ENCODE data around the gene CAVIN1. TPM values are rescaled to one million over a fixed set of nuclear protein-coding genes. Genes with fewer than 3 reads are reported as not detected.
"Not testable (repeated sequence)": the region's sequence is repeated elsewhere in the genome, so short reads cannot be mapped to it uniquely, and the experiment has no call there.

Gene CAVIN1
- total and polyA plus RNA-seq, 10 donors: 25.3 to 224 (median 131) TPM

DNA sequence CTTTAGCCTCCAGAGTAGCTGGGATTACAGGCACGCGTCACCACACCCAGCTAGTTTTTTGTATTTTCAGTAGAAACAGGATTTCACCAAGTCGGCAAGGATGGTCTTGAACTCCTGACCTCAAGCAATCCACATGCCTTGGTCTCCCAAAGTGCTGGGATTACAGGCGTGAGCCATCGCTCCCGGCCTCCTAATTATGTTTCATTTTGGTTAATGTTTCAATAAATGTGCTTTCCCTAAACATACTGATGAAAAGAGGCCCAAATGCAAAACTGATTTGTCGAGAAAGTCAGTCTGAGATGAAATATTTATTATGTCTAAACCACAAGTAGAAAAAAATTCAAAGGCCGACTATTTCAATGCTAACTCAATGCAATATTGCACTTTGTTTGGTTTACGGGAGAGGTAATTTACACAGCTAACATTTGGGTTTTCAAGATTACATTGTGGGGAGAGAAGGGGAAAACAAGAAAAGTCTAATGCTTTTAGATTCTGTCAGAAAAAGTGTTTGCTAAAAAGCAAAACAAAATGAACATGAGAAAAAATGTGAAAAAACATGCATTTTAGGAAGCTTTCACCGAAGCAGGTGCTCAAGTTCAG is 44.6 kb downstream of the CAVIN1 start:
- Histone ChIP-seq H3K27me3 (replicated peaks in 1 of 7) (no peaks in the 10 kb centered on the region), H3K4me1 (peaks cover 33 to 100% (median 91%) of the 10 kb centered on the region in 6 donors), H3K27ac (peak overlapping the region; percentile 0 to 82 (median 73)), H3K4me3 (peak overlapping the region in 5 of 8 donors; percentile 14 to 57 (median 24)), H3K36me3 (peaks cover 0 to 24% (median 0%) of the 10 kb centered on the region in 6 donors), H3K9me3 (no peaks in the 10 kb centered on the region)
- WGBS, 5 donors: 28 to 47% (median 41%) methylated on average over 10 of the region's 10 CpGs
- intact Hi-C loops (cut with DNase I; ENCODE audit: low total_unique reads): no loop called here
- TF ChIP-seq, protein P1, sequence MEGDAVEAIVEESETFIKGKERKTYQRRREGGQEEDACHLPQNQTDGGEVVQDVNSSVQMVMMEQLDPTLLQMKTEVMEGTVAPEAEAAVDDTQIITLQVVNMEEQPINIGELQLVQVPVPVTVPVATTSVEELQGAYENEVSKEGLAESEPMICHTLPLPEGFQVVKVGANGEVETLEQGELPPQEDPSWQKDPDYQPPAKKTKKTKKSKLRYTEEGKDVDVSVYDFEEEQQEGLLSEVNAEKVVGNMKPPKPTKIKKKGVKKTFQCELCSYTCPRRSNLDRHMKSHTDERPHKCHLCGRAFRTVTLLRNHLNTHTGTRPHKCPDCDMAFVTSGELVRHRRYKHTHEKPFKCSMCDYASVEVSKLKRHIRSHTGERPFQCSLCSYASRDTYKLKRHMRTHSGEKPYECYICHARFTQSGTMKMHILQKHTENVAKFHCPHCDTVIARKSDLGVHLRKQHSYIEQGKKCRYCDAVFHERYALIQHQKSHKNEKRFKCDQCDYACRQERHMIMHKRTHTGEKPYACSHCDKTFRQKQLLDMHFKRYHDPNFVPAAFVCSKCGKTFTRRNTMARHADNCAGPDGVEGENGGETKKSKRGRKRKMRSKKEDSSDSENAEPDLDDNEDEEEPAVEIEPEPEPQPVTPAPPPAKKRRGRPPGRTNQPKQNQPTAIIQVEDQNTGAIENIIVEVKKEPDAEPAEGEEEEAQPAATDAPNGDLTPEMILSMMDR (IDR thresholded peaks at IDR 0.05 in 8 of 11, conservative IDR thresholded peaks at IDR 0.05 in 3 of 11): no peak
- TF ChIP-seq POLR2AphosphoS5 (IDR thresholded peaks at IDR 0.05): no peak
- no peak for TF ChIP-seq POLR2A (IDR thresholded peaks at IDR 0.05)
- DNase-seq: no peak

DNA sequence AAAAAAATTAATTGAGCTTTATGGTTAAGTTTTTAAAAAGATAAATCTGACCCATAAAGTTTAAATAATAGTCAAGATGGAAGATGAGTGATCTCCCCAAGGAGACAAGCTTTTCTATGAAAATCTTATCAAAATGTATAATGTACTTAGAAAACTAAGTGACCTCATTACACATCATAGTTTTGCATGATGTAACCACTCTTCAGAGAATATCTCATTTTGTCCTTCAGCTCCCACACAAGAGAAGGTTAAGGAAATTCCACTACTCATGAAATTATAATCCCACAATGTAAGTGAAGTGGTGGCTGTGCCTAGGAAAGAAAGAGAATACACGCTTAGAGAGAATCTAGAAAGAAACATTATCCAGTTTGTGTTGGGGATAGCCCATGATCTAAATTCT is 49.2 kb downstream of the CAVIN1 start:
- no peak for DNase-seq
- H3K4me1 ChIP-seq: peaks cover 16 to 98% (median 63%) of the 10 kb centered on the region in 6 donors
- H3K4me3 ChIP-seq: no peak overlapping the region
- H3K27me3 ChIP-seq (replicated peaks in 1 of 7): no peaks in the 10 kb centered on the region
- peaks cover 0 to 5% (median 0%) of the 10 kb centered on the region in 8 donors for H3K9me3 ChIP-seq
- TF ChIP-seq POLR2AphosphoS5 (IDR thresholded peaks at IDR 0.05) (no peak), POLR2A (IDR thresholded peaks at IDR 0.05) (no peak)
- TF ChIP-seq, protein P1 (IDR thresholded peaks at IDR 0.05 in 8 of 11, conservative IDR thresholded peaks at IDR 0.05 in 3 of 11): no peak
- WGBS, 5 donors: 71 to 94% (median 83%) methylated on average over 1 of the region's 1 CpG
- H3K36me3 ChIP-seq: peaks cover 0 to 48% (median 5%) of the 10 kb centered on the region in 6 donors
- no peak overlapping the region for H3K27ac ChIP-seq
- intact Hi-C loops (cut with DNase I; ENCODE audit: low total_unique reads): no loop called here

GRCh38 chr17:42372142-42372541 is 50.9 kb downstream of the CAVIN1 start:
- DNase-seq: no peak
- H3K27me3 ChIP-seq (replicated peaks in 1 of 7): no peaks in the 10 kb centered on the region
- H3K4me1 ChIP-seq: peaks cover 12 to 98% (median 63%) of the 10 kb centered on the region in 6 donors
- peaks cover 0 to 5% (median 0%) of the 10 kb centered on the region in 8 donors for H3K9me3 ChIP-seq
- no peak overlapping the region for H3K4me3 ChIP-seq
- intact Hi-C loops (cut with DNase I; ENCODE audit: low total_unique reads): no loop called here
- no peak overlapping the region for H3K27ac ChIP-seq
- H3K36me3 ChIP-seq: peaks cover 0 to 48% (median 5%) of the 10 kb centered on the region in 6 donors
- TF ChIP-seq, protein P1 (IDR thresholded peaks at IDR 0.05 in 8 of 11, conservative IDR thresholded peaks at IDR 0.05 in 3 of 11): no peak
- no peak for TF ChIP-seq POLR2A (IDR thresholded peaks at IDR 0.05)
- no peak for TF ChIP-seq POLR2AphosphoS5 (IDR thresholded peaks at IDR 0.05)

- peak overlapping the region in 1 of 8 donors; percentile 21 for H3K27ac ChIP-seq
- WGBS, 5 donors: 69 to 78% (median 73%) methylated on average over 12 of the region's 12 CpGs
- H3K4me1 ChIP-seq: peaks cover 23 to 98% (median 66%) of the 10 kb centered on the region in 6 donors
- DNase-seq; H3K9me3 ChIP-seq; H3K27me3 ChIP-seq (replicated peaks in 1 of 7); H3K4me3 ChIP-seq; intact Hi-C loops (cut with DNase I; ENCODE audit: low total_unique reads): not testable (repeated sequence)
- TF ChIP-seq POLR2AphosphoS5 (IDR thresholded peaks at IDR 0.05): peak in 1 of 3 donors; percentile 16
- H3K36me3 ChIP-seq: peaks cover 0 to 56% (median 8%) of the 10 kb centered on the region in 6 donors
These were observed 54.1 kb downstream of the CAVIN1 start for GRCh38 chr17:42368797-42369561.

DNA sequence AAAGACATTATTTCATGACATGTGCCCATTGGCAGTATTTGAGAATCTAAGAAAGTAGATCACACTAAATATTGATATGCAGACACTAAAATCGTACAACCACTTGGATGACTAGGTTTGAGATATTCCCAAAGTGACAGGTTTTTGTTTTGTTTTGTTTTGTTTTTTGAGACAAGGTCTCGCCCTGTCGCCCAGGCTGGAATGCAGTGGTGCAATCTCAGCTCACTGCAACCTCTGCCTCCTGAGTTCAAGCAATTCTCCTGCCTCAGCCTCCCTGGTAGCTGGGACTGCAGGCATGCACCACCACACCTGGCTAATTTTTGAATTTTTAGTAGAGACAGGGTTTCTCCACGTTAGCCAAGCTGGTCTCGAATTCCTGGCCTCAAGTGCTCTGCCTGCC is 54.7 kb downstream of the CAVIN1 start:
- WGBS, 5 donors: 69 to 81% (median 74%) methylated on average over 5 of the region's 5 CpGs
- intact Hi-C loops (cut with DNase I; ENCODE audit: low total_unique reads); H3K27me3 ChIP-seq (replicated peaks in 1 of 7); DNase-seq; H3K4me3 ChIP-seq; H3K9me3 ChIP-seq: not testable (repeated sequence)
- H3K27ac ChIP-seq: peak overlapping the region in 1 of 8 donors; percentile 91
- peaks cover 23 to 98% (median 68%) of the 10 kb centered on the region in 6 donors for H3K4me1 ChIP-seq
- peaks cover 0 to 52% (median 8%) of the 10 kb centered on the region in 6 donors for H3K36me3 ChIP-seq

GRCh38 chr17:42366176-42367023 is 56.7 kb downstream of the CAVIN1 start:
- H3K27me3 ChIP-seq (replicated peaks in 1 of 7); DNase-seq; intact Hi-C loops (cut with DNase I; ENCODE audit: low total_unique reads); H3K9me3 ChIP-seq: not testable (repeated sequence)
- H3K36me3 ChIP-seq: peaks cover 0 to 33% (median 2%) of the 10 kb centered on the region in 6 donors
- H3K27ac ChIP-seq: peak overlapping the region in 7 of 8 donors; percentile 24 to 91 (median 72)
- H3K4me1 ChIP-seq: peaks cover 33 to 99% (median 84%) of the 10 kb centered on the region in 6 donors
- H3K4me3 ChIP-seq: peak overlapping the region in 1 of 8 donors; percentile 40
- WGBS, 5 donors: 67 to 83% (median 74%) methylated on average over 13 of the region's 13 CpGs
